Mesenchymal stem cell (in vitro differentiated cells and primary cell): ENCODE results near the gene GJD2.

Experiments used
- DNase-seq: peaks from one replicate; pipeline ENCODE4 v3.0.0-alpha.2; 2013
- H2AFZ ChIP-seq: one replicate; pipeline ENCODE4 v1.6.1; 2013; ENCODE audit warnings: low read depth, mild to moderate bottlenecking, control low read depth, inconsistent platforms, low read length, moderate library complexity
- H2AK5ac ChIP-seq: 2 replicates; pipeline ENCODE4 v1.6.1; 2013; ENCODE audit warnings: low read length, moderate library complexity, mild to moderate bottlenecking, inconsistent platforms; ENCODE audit not compliant: severe bottlenecking
- H2BK120ac ChIP-seq: one replicate; pipeline ENCODE4 v1.6.1; 2013; ENCODE audit warnings: low read depth, mild to moderate bottlenecking, inconsistent platforms, low read length, moderate library complexity
- H2BK12ac ChIP-seq, 2 experiments: one replicate each; pipeline ENCODE4 v1.6.1; 2013; ENCODE audit warnings: inconsistent platforms in 2 of 2, low read length in 2 of 2, mild to moderate bottlenecking in 2 of 2, moderate library complexity in 2 of 2, control low read depth in 1 of 2
- H2BK15ac ChIP-seq: one replicate; pipeline ENCODE4 v1.6.1; 2013; ENCODE audit warnings: mild to moderate bottlenecking, low read depth, inconsistent platforms; ENCODE audit not compliant: poor library complexity, severe bottlenecking
- H2BK5ac ChIP-seq: 2 replicates; pipeline ENCODE4 v1.6.1; 2013; ENCODE audit warnings: low read depth, mild to moderate bottlenecking, low read length, control low read depth, inconsistent platforms; ENCODE audit not compliant: poor library complexity, severe bottlenecking
- H3K14ac ChIP-seq, 2 experiments: one replicate each; pipeline ENCODE4 v1.6.1; 2013; ENCODE audit warnings: inconsistent platforms in 2 of 2, low read length in 2 of 2, control low read depth in 1 of 2, mild to moderate bottlenecking in 1 of 2, moderate library complexity in 1 of 2
- H3K18ac ChIP-seq, 2 experiments: one replicate each; pipeline ENCODE4 v1.6.1; 2013; ENCODE audit warnings: inconsistent platforms in 2 of 2, low read length in 2 of 2, control low read depth in 1 of 2, low read depth in 1 of 2, mild to moderate bottlenecking in 1 of 2
- H3K23ac ChIP-seq, 2 experiments: one replicate each; pipeline ENCODE4 v1.6.1; 2013; ENCODE audit warnings: inconsistent platforms in 2 of 2, low read length in 2 of 2, mild to moderate bottlenecking in 2 of 2, moderate library complexity in 2 of 2, control low read depth in 1 of 2
- H3K27ac ChIP-seq: 2 replicates; pipeline ENCODE4 v1.5.1; 2013; ENCODE audit warnings: mild to moderate bottlenecking, moderate library complexity, low read length, control low read depth, inconsistent platforms; ENCODE audit not compliant: poor library complexity, severe bottlenecking
- H3K27me3 ChIP-seq, 2 experiments: 2 replicates each; pipeline versions ENCODE4 v1.6.1 to v1.7.0; 2013; ENCODE audit warnings: low read length in 2 of 2, mild to moderate bottlenecking in 2 of 2, moderate library complexity in 2 of 2, control low read depth in 1 of 2, inconsistent platforms in 1 of 2; ENCODE audit not compliant: control insufficient read depth in 1 of 2, insufficient read depth in 1 of 2
- H3K36me3 ChIP-seq, 2 experiments: 2 replicates each; pipeline versions ENCODE4 v1.6.1 to v1.7.0; 2013; ENCODE audit warnings: low read length in 2 of 2, control low read depth in 1 of 2, inconsistent platforms in 1 of 2, low read depth in 1 of 2, mild to moderate bottlenecking in 1 of 2; ENCODE audit not compliant: insufficient read depth in 2 of 2, control insufficient read depth in 1 of 2
- H3K4ac ChIP-seq, 2 experiments: one replicate each; pipeline ENCODE4 v1.6.1; 2013; ENCODE audit warnings: inconsistent platforms in 2 of 2, low read length in 2 of 2, mild to moderate bottlenecking in 2 of 2, moderate library complexity in 2 of 2, control low read depth in 1 of 2, low read depth in 1 of 2
- H3K4me1 ChIP-seq: 2 replicates; pipeline ENCODE4 v1.6.1; 2013; ENCODE audit warnings: low read depth, low read length, control low read depth; ENCODE audit not compliant: control insufficient read depth, insufficient read depth
- H3K4me2 ChIP-seq: 2 replicates; pipeline ENCODE4 v1.6.1; 2013; ENCODE audit warnings: low read length, mild to moderate bottlenecking, inconsistent platforms; ENCODE audit not compliant: poor library complexity, severe bottlenecking
- H3K4me3 ChIP-seq, 2 experiments: 2 replicates each; pipeline versions ENCODE4 v1.5.1 to v1.7.0; 2013; ENCODE audit warnings: low read length in 2 of 2, mild to moderate bottlenecking in 2 of 2, control low read depth in 1 of 2, low read depth in 1 of 2; ENCODE audit not compliant: insufficient read depth in 1 of 2
- H3K79me1 ChIP-seq: replicated peaks from 2 replicates; pipeline ENCODE4 v1.6.1; 2013; ENCODE audit warnings: mild to moderate bottlenecking, control low read depth, low read length, inconsistent platforms; ENCODE audit not compliant: poor library complexity, severe bottlenecking
- H3K9ac ChIP-seq: 2 replicates; pipeline ENCODE4 v1.7.0; 2013; ENCODE audit warnings: mild to moderate bottlenecking, low read length, moderate library complexity
- H3K9me3 ChIP-seq: 2 replicates; pipeline ENCODE4 v1.7.0; 2013; ENCODE audit warnings: mild to moderate bottlenecking, low read length; ENCODE audit not compliant: control insufficient read depth
- H4K8ac ChIP-seq: one replicate; pipeline ENCODE4 v1.6.1; 2013; ENCODE audit warnings: inconsistent platforms, mild to moderate bottlenecking, low read length, moderate library complexity
- H4K91ac ChIP-seq: one replicate; pipeline ENCODE4 v1.6.1; 2013; ENCODE audit warnings: mild to moderate bottlenecking, low read length, inconsistent platforms
- WGBS: methylation state at CpG from one replicate; pipeline ENCODE4 v1.1.7; 2013; ENCODE audit warnings: mixed read lengths; 5-methylcytosine and 5-hydroxymethylcytosine counted together

GJD2 gene

DNA sequence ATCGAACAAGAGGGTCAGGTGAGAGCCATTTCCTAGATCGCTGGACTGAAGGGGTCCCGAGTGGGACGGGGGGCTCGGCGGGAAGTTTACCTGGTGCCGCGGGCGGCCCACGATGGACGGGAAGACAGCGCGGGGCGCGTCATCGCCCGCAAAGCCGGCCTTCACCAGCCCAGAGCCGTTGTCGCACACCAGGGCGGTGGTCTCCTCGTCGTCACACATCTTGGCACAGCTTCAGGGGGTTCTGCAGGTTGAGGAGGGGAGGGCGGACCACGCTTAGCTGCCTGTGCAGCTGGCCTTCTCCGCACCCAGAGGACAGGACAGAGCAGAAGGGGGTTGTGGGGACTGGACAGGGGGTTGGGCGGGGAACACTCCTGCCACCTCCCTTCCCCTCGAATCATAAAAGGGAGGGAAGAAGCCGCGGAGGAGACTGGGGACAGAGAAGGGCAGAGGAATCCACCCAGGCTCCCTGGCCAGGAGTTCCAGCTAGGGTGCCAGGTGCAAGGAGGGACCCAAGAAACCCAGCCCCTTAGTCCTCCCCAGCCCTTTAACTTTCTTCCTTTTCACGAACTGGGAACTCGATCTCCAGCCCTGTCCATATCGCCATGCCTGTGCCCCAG is 39.9 kb upstream of the GJD2 start:
- 84% methylated on average over 28 of the region's 33 CpGs for WGBS
- no peak overlapping the region for H4K8ac ChIP-seq
- peak overlapping the region; percentile 68 for H3K9ac ChIP-seq
- no peak overlapping the region for H3K27ac ChIP-seq
- no peak overlapping the region for H2AFZ ChIP-seq
- H4K91ac ChIP-seq = no peak overlapping the region
- H3K18ac ChIP-seq = no peak overlapping the region
- H3K4me1 ChIP-seq = peaks cover 13% of the 10 kb centered on the region
- no peak overlapping the region for H3K23ac ChIP-seq
- H2BK5ac ChIP-seq = no peak overlapping the region
- H2BK15ac ChIP-seq = no peak overlapping the region
- H3K4me3 ChIP-seq = peak overlapping the region in 1 of 2 experiments; percentile 51
- no peaks in the 10 kb centered on the region for H3K36me3 ChIP-seq
- no peaks in the 10 kb centered on the region for H3K79me1 ChIP-seq
- no peak overlapping the region for H3K4ac ChIP-seq
- no peak overlapping the region for H2BK12ac ChIP-seq
- DNase-seq = no peak
- H3K9me3 ChIP-seq = no peaks in the 10 kb centered on the region
- peaks cover 58 to 84% of the 10 kb centered on the region in 2 experiments for H3K27me3 ChIP-seq
- peak overlapping the region in 1 of 2 experiments; percentile 55 for H3K14ac ChIP-seq
- peak overlapping the region; percentile 54 for H3K4me2 ChIP-seq
- H2AK5ac ChIP-seq = no peak overlapping the region
- no peak overlapping the region for H2BK120ac ChIP-seq

DNA sequence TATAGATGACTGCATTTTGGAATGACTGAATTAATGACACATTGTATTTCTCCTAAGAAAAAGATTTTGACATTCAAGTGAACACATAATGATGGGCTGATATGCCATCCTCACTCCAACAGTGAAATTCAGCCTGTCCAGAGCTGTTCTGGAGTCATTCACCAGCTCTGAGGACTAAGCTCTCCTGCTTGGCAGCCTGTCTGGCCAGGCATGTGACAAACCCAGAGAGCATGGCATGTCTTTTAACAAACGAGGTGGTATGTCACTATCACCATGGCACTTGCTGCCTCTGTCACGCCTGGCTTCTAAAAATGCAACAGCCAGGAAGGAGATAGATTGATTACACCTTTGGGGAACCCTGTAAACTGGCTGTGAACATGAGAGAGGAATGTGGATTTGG is 39.1 kb upstream of the GJD2 start:
- H3K14ac ChIP-seq = no peak overlapping the region
- no peak overlapping the region for H2AK5ac ChIP-seq
- no peak overlapping the region for H3K4ac ChIP-seq
- H3K9ac ChIP-seq = no peak overlapping the region
- peaks cover 13% of the 10 kb centered on the region for H3K4me1 ChIP-seq
- no peak overlapping the region for H2BK120ac ChIP-seq
- no peaks in the 10 kb centered on the region for H3K9me3 ChIP-seq
- no peaks in the 10 kb centered on the region for H3K79me1 ChIP-seq
- H4K91ac ChIP-seq = no peak overlapping the region
- no peak overlapping the region for H3K4me2 ChIP-seq
- H2BK5ac ChIP-seq = no peak overlapping the region
- H3K27ac ChIP-seq = no peak overlapping the region
- H3K23ac ChIP-seq = no peak overlapping the region
- H2BK12ac ChIP-seq = peak overlapping the region in 1 of 2 experiments; percentile 66
- H2AFZ ChIP-seq = no peak overlapping the region
- H4K8ac ChIP-seq = no peak overlapping the region
- H3K36me3 ChIP-seq = no peaks in the 10 kb centered on the region
- DNase-seq = no peak
- WGBS = 81% methylated on average over 2 of the region's 2 CpGs
- H2BK15ac ChIP-seq = no peak overlapping the region
- H3K27me3 ChIP-seq = peaks cover 60 to 85% of the 10 kb centered on the region in 2 experiments
- no peak overlapping the region for H3K18ac ChIP-seq
- no peak overlapping the region for H3K4me3 ChIP-seq

DNA sequence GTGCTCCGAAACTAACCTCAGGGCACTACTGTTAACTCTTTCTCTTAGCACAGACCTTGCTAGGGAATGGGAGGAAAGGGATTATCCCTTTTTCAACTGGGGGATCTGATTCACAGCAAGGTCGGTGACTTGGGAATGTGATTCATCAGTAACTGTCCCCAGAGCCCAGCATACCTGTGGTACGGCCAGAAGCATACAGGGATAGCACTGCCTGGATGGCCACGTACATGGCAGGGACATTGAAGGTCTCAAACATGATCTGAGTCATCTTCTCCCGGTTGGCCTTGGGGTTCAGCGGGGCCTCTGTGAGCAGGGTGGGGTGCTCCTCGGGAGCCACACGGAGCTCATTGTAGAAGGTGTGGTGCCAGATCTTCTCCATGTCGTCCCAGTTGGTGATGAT is 38.3 kb upstream of the GJD2 start:
- no peak overlapping the region for H3K27ac ChIP-seq
- no peak overlapping the region for H2AK5ac ChIP-seq
- H2AFZ ChIP-seq = no peak overlapping the region
- 91% methylated on average over 8 of the region's 9 CpGs for WGBS
- no peak overlapping the region for H3K4me2 ChIP-seq
- H3K79me1 ChIP-seq = no peaks in the 10 kb centered on the region
- H2BK120ac ChIP-seq = no peak overlapping the region
- H2BK12ac ChIP-seq = no peak overlapping the region
- no peak for DNase-seq
- H4K8ac ChIP-seq = no peak overlapping the region
- peak overlapping the region in 1 of 2 experiments; percentile 3 for H3K14ac ChIP-seq
- H3K23ac ChIP-seq = no peak overlapping the region
- H3K18ac ChIP-seq = no peak overlapping the region
- H3K36me3 ChIP-seq = no peaks in the 10 kb centered on the region
- peaks cover 13% of the 10 kb centered on the region for H3K4me1 ChIP-seq
- peaks cover 59 to 84% of the 10 kb centered on the region in 2 experiments for H3K27me3 ChIP-seq
- no peaks in the 10 kb centered on the region for H3K9me3 ChIP-seq
- H3K4me3 ChIP-seq = no peak overlapping the region
- no peak overlapping the region for H2BK15ac ChIP-seq
- no peak overlapping the region for H3K9ac ChIP-seq
- no peak overlapping the region for H4K91ac ChIP-seq
- no peak overlapping the region for H3K4ac ChIP-seq
- no peak overlapping the region for H2BK5ac ChIP-seq

DNA sequence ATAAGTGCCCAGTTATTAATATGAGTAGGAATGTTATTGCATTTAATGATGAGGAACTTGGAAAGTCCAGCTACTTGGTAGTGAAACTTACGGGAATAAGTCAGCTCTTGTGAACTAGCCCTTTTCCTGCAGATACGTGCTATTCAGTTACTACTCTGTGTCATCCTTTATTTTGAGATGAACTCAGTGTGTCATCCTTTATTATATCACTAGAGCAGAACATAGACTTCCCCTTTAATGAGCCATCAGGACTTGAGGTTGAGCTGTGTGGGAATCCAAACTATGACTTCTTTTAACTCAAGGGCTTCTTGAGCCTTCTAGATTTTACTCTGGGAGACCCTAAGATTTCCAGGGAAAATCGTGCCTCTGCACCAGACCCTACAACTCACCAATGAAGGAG is 36.9 kb upstream of the GJD2 start:
- Histone ChIP-seq H3K4ac (no peak overlapping the region), H3K4me2 (no peak overlapping the region), H3K4me1 (peaks cover 13% of the 10 kb centered on the region), H2BK15ac (no peak overlapping the region), H3K27ac (no peak overlapping the region), H4K91ac (no peak overlapping the region), H3K23ac (no peak overlapping the region), H4K8ac (no peak overlapping the region), H3K9ac (no peak overlapping the region), H3K79me1 (no peaks in the 10 kb centered on the region), H2BK120ac (no peak overlapping the region), H3K18ac (no peak overlapping the region), H3K9me3 (no peaks in the 10 kb centered on the region), H2BK5ac (no peak overlapping the region), H2AK5ac (no peak overlapping the region), H3K4me3 (no peak overlapping the region), H3K14ac (no peak overlapping the region), H2BK12ac (no peak overlapping the region), H2AFZ (peak overlapping the region; percentile 14), H3K36me3 (no peaks in the 10 kb centered on the region), H3K27me3 (peaks cover 53 to 72% of the 10 kb centered on the region in 2 experiments)
- WGBS = 94% methylated on average over 2 of the region's 3 CpGs
- no peak for DNase-seq
